K562 (cell line): ENCODE measurements around the gene SIGLEC14. TPM values are rescaled to one million over a fixed set of nuclear protein-coding genes. Genes with fewer than 3 reads are reported as not detected.

Source experiments
- CBX2 ChIP-seq: fragments of 200-600 bp; sonication (generic); IDR thresholded peaks from one replicate; pipeline ENCODE4 v1.6.1; 2012; ENCODE audit warnings: mild to moderate bottlenecking, low read length, inconsistent platforms; ENCODE audit not compliant: insufficient read depth, poor library complexity, severe bottlenecking
- CBX5 ChIP-seq: IDR thresholded peaks from 2 replicates; pipeline ENCODE4 v1.6.1; 2014; ENCODE audit warnings: low read depth, borderline replicate concordance
- DPF2 ChIP-seq: fragments of 450-650 bp; IDR thresholded peaks from 2 replicates; pipeline ENCODE4 v1.6.1; 2016
- GTF2A2 ChIP-seq: IDR thresholded peaks from 2 replicates; pipeline ENCODE4 v1.6.1; 2016; ENCODE audit warnings: mild to moderate bottlenecking, missing genetic modification characterization, missing compliant biosample characterization
- HDAC1 ChIP-seq, 2 experiments: fragments of 450-650 bp; IDR thresholded peaks; 2 replicates each; pipeline ENCODE4 v1.6.1; 2016 to 2017; ENCODE audit warnings: inconsistent platforms in 1 of 2, mild to moderate bottlenecking in 1 of 2, moderate library complexity in 1 of 2
- HSF4 ChIP-seq: fragments of 250-450 bp; sonication (Bioruptor Pico); IDR thresholded peaks from 2 replicates; pipeline ENCODE4 v2.1.2; 2022; ENCODE audit warnings: mild to moderate bottlenecking, moderate library complexity, borderline replicate concordance
- KHSRP ChIP-seq: fragments of 450-650 bp; IDR thresholded peaks from 2 replicates; pipeline ENCODE4 v1.6.1; 2017
- KLF1 ChIP-seq: fragments of 450-650 bp; IDR thresholded peaks from 2 replicates; pipeline ENCODE4 v1.6.1; 2016; ENCODE audit warnings: missing genetic modification characterization, missing compliant biosample characterization
- MCM2 ChIP-seq: fragments of 450-650 bp; IDR thresholded peaks from 2 replicates; pipeline ENCODE4 v1.6.1; 2017; ENCODE audit warnings: low read depth, mild to moderate bottlenecking
- MYBL2 ChIP-seq, 2 experiments: fragments of 450-650 bp in 1 of 2; sonication (generic) in 1 of 2; formaldehyde crosslinking in 1 of 2; IDR thresholded peaks; 2 replicates each; pipeline versions ENCODE4 v1.6.1 to v1.8.1; 2017 to 2022; ENCODE audit warnings: borderline replicate concordance in 1 of 2, inconsistent platforms in 1 of 2, low read depth in 1 of 2, mild to moderate bottlenecking in 1 of 2, missing genetic modification reagents in 1 of 2, moderate library complexity in 1 of 2
- PCBP1 ChIP-seq: fragments of 200-400 bp; formaldehyde crosslinking; IDR thresholded peaks from 2 replicates; pipeline ENCODE4 v1.6.1; 2018; ENCODE audit warnings: mild to moderate bottlenecking, low read depth, low read length; ENCODE audit not compliant: poor library complexity, severe bottlenecking
- PHB ChIP-seq: fragments of 250-450 bp; sonication (Bioruptor Pico); IDR thresholded peaks from 2 replicates; pipeline ENCODE4 v1.5.0; 2021
- SMC3 ChIP-seq: conservative IDR thresholded peaks from 2 replicates; pipeline ENCODE4 v1.6.1; 2011; ENCODE audit warnings: low read depth, low read length, improper control_type of control experiment; ENCODE audit not compliant: insufficient read depth
- TEAD2 ChIP-seq: fragments of 450-650 bp; IDR thresholded peaks from 2 replicates; pipeline ENCODE4 v1.6.1; 2016; ENCODE audit warnings: missing genetic modification characterization, control low read depth, missing compliant biosample characterization
- ZNF165 ChIP-seq: fragments of 250-450 bp; sonication (Bioruptor Pico); IDR thresholded peaks from 2 replicates; pipeline ENCODE4 v1.4.0; 2020; ENCODE audit warnings: borderline replicate concordance
- ZNF282 ChIP-seq: sonication (generic); formaldehyde crosslinking; IDR thresholded peaks from 2 replicates; pipeline ENCODE4 v1.8.1; 2023; ENCODE audit warnings: missing genetic modification reagents
- polyA plus RNA-seq, 8 experiments: library from polyadenylated mRNA; depleted of rRNA in 4 of 8; stranded (reverse) in 5 of 8; unstranded in 3 of 8; fragments of >200 nt; fragmentation: Nextera tagmentation in 2 of 8; fragmentation: Illumina TruSeq in 1 of 8; extraction: Ambion mirVana in 2 of 8; extraction: Trizol in 1 of 8; gene quantifications; 2 replicates each; pipeline versions ENCODE4 v1.2.1 to v1.2.3, GENCODE V29; 2011 to 2014; ENCODE audit warnings: inconsistent platforms in 1 of 8, missing spikeins in 1 of 8
- total RNA-seq, 7 experiments: library from RNA; depleted of rRNA in 6 of 7; stranded (reverse); fragments of >200 nt in 6 of 7; fragmentation: Illumina TruSeq in 2 of 7; extraction: Trizol in 2 of 7; gene quantifications; 2 replicates each; pipeline versions ENCODE4 v1.2.1 to v1.2.3, GENCODE V29; 2011 to 2021; ENCODE audit warnings: low replicate concordance in 1 of 7
- TF ChIP-seq, protein P1 (sequence below): sonication (generic); formaldehyde crosslinking; IDR thresholded peaks from 2 replicates; pipeline ENCODE4 v1.8.1; 2023; ENCODE audit warnings: mild to moderate bottlenecking, missing genetic modification reagents, moderate library complexity
- TF ChIP-seq, protein P2 (sequence below): IDR thresholded peaks from 2 replicates; pipeline ENCODE4 v1.6.1; 2016; ENCODE audit warnings: missing genetic modification characterization, missing compliant biosample characterization
- TF ChIP-seq, protein P3 (sequence below): sonication (generic); formaldehyde crosslinking; IDR thresholded peaks from 2 replicates; pipeline ENCODE4 v1.8.0; 2022; ENCODE audit warnings: mild to moderate bottlenecking, missing genetic modification reagents
- TF ChIP-seq, protein P4 (sequence below), 3 experiments: fragments of 200-800 bp in 1 of 3; fragments of 250-450 bp in 1 of 3; fragments of 450-650 bp in 1 of 3; sonication (Bioruptor Pico) in 1 of 3; sonication (Bioruptor generic) in 1 of 3; formaldehyde crosslinking in 1 of 3; IDR thresholded peaks; 2 replicates each; pipeline versions ENCODE4 v1.6.1 to v1.8.0; 2016 to 2022; ENCODE audit warnings: mild to moderate bottlenecking in 2 of 3, missing genetic modification characterization in 2 of 3, missing compliant biosample characterization in 1 of 3, moderate library complexity in 1 of 3

The SIGLEC14 gene
- total and polyA plus RNA-seq, 9 of the 15 experiments (the other 6 are each of a cell fraction or from before 2014, with no cell fraction given), result not detected

DNA sequence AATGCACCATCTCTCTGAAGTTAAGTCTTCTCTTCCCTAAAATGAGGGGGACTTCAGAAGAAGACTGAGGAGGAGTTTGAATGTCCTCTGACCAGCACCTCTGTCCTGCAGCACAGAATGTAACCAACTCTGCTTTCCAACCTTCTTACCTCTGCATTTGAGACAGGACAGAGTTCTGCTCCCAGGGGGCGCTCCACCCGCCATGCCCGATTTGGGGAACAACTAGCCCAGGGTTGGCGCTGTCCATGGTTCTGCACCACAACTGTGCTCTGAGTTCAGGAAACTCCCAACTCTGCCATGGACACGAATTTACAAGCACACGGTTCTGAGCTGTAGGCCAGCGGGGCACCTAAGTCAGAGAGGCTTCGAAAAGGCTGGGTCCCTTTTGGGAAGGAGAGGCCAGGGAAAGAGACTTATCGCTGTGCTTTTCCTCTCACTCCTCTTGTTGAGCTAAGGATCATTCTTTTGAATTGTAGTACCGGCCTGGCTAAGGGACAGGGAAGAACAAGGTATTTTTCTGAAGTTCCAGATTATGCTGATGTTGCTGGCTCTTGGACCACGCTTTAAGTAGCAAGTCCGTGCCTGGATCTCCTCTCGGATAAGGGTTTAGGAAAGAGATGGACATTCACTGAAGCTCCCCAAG, 38.6 kb downstream of the SIGLEC14 start (continued):
- TF ChIP-seq, protein P1, sequence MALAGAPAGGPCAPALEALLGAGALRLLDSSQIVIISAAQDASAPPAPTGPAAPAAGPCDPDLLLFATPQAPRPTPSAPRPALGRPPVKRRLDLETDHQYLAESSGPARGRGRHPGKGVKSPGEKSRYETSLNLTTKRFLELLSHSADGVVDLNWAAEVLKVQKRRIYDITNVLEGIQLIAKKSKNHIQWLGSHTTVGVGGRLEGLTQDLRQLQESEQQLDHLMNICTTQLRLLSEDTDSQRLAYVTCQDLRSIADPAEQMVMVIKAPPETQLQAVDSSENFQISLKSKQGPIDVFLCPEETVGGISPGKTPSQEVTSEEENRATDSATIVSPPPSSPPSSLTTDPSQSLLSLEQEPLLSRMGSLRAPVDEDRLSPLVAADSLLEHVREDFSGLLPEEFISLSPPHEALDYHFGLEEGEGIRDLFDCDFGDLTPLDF (CRISPR knock-in tag), result peak; percentile 90
- TF ChIP-seq ZNF165 (CRISPR knock-in tag) (no peak), KHSRP (no peak), MYBL2 (IDR thresholded peaks at IDR 0.05; ENCODE audit: low read depth) (no peak), MYBL2 (CRISPR knock-in tag; IDR thresholded peaks at IDR 0.05; ENCODE audit: borderline replicate concordance) (no peak), KLF1 (tag) (no peak), CBX2 (no peak), PHB (CRISPR knock-in tag) (no peak), HSF4 (CRISPR knock-in tag) (no peak), CBX5 (no peak), PCBP1 (no peak), MCM2 (no peak), ZNF282 (CRISPR knock-in tag) (no peak; the same call in 1 of the 2 replicates), SMC3 (peak; percentile 95), TEAD2 (tag) (no peak), DPF2 (no peak), HDAC1 (IDR thresholded peaks at IDR 0.05) (peak in 1 of 2 experiments; percentile 84; a peak in 2 of 4 replicates), GTF2A2 (tag) (no peak)
- TF ChIP-seq, protein P2, sequence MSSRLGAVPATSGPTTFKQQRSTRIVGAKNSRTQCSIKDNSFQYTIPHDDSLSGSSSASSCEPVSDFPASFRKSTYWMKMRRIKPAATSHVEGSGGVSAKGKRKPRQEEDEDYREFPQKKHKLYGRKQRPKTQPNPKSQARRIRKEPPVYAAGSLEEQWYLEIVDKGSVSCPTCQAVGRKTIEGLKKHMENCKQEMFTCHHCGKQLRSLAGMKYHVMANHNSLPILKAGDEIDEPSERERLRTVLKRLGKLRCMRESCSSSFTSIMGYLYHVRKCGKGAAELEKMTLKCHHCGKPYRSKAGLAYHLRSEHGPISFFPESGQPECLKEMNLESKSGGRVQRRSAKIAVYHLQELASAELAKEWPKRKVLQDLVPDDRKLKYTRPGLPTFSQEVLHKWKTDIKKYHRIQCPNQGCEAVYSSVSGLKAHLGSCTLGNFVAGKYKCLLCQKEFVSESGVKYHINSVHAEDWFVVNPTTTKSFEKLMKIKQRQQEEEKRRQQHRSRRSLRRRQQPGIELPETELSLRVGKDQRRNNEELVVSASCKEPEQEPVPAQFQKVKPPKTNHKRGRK (tag), result no peak
- TF ChIP-seq, protein P3, sequence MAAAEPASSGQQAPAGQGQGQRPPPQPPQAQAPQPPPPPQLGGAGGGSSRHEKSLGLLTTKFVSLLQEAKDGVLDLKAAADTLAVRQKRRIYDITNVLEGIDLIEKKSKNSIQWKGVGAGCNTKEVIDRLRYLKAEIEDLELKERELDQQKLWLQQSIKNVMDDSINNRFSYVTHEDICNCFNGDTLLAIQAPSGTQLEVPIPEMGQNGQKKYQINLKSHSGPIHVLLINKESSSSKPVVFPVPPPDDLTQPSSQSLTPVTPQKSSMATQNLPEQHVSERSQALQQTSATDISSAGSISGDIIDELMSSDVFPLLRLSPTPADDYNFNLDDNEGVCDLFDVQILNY (CRISPR knock-in tag), result peak; percentile 92
- TF ChIP-seq, protein P4, sequence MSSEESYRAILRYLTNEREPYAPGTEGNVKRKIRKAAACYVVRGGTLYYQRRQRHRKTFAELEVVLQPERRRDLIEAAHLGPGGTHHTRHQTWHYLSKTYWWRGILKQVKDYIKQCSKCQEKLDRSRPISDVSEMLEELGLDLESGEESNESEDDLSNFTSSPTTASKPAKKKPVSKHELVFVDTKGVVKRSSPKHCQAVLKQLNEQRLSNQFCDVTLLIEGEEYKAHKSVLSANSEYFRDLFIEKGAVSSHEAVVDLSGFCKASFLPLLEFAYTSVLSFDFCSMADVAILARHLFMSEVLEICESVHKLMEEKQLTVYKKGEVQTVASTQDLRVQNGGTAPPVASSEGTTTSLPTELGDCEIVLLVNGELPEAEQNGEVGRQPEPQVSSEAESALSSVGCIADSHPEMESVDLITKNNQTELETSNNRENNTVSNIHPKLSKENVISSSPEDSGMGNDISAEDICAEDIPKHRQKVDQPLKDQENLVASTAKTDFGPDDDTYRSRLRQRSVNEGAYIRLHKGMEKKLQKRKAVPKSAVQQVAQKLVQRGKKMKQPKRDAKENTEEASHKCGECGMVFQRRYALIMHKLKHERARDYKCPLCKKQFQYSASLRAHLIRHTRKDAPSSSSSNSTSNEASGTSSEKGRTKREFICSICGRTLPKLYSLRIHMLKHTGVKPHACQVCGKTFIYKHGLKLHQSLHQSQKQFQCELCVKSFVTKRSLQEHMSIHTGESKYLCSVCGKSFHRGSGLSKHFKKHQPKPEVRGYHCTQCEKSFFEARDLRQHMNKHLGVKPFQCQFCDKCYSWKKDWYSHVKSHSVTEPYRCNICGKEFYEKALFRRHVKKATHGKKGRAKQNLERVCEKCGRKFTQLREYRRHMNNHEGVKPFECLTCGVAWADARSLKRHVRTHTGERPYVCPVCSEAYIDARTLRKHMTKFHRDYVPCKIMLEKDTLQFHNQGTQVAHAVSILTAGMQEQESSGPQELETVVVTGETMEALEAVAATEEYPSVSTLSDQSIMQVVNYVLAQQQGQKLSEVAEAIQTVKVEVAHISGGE (CRISPR knock-in tag; IDR thresholded peaks at IDR 0.05), result 0 out of 6 replicates have a peak, but pooled peaks of 1 of the 3 experiments have one; percentile 52
